ENCODE results near the gene TBKBP1.

The TBKBP1 gene, protein sequence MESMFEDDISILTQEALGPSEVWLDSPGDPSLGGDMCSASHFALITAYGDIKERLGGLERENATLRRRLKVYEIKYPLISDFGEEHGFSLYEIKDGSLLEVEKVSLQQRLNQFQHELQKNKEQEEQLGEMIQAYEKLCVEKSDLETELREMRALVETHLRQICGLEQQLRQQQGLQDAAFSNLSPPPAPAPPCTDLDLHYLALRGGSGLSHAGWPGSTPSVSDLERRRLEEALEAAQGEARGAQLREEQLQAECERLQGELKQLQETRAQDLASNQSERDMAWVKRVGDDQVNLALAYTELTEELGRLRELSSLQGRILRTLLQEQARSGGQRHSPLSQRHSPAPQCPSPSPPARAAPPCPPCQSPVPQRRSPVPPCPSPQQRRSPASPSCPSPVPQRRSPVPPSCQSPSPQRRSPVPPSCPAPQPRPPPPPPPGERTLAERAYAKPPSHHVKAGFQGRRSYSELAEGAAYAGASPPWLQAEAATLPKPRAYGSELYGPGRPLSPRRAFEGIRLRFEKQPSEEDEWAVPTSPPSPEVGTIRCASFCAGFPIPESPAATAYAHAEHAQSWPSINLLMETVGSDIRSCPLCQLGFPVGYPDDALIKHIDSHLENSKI

DNA sequence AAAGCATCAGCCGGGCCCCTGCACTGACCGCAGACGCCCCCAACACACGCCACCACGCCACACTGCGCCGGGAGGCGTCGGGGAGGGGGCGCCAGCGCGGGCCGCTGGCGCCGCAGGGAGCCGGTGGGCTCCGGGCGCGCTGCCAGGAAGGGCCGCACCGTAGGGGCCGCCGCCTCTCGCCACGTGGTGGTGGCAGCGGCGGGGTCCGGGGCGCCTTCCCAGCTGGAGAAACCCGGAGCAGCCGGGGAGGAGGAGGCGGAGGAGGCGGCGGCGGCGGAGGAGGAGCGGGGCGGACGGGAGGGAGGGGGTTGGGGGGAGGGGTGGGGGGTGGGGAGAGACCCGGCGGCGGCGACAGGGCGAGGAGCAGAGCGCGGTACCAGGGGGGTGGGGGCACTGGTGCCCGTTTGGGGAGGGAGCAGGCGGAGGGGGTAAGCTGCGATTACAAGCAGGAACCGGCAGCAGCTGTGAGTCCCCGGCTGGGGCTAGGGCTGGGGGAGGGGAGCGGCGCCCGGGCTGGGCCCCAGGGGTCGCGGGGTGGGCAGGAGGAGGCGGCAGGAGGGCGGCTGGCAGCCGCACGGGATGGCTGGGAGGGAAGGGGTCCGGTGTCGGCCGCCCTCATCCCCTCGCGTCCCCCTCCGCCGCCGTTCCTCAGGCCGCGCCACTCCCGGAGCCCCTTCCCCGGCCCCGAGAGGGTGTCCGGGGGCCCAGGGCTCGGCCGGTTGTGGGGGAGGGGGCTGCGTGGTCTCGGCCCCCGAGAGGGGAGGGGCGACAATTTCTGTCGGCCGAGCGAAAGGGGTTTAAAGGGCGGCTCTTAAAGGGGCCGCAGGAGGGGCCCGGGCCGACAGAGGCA is at the start of gene TBKBP1:
Gene TBKBP1 (plus strand): TSS at position 431 of the 850 bp plus-strand sequence. CDS start 1,952 bp downstream, outside the sequence.
- peak; percentile 64 for DNase-seq

DNA sequence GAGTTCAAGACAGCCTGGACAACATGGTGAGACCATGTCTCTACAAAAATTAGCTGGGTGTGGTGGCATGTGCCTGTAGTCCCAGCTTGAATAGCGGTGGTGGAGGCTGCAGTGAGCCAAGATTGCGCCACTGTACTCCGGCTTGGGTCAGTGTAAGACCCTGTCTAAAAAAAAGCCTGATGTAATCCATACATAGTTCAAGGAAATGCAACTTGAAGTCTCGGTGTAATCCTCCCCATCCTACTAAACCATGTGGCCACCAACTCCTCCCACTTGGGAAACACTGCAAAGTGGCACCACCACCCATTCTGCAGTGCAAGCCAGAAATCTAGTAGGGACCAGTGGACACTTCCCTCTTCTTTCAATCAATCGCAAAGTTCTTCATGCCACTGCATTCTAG is 49.6 kb upstream of the TBKBP1 start:
- no peak for DNase-seq

DNA sequence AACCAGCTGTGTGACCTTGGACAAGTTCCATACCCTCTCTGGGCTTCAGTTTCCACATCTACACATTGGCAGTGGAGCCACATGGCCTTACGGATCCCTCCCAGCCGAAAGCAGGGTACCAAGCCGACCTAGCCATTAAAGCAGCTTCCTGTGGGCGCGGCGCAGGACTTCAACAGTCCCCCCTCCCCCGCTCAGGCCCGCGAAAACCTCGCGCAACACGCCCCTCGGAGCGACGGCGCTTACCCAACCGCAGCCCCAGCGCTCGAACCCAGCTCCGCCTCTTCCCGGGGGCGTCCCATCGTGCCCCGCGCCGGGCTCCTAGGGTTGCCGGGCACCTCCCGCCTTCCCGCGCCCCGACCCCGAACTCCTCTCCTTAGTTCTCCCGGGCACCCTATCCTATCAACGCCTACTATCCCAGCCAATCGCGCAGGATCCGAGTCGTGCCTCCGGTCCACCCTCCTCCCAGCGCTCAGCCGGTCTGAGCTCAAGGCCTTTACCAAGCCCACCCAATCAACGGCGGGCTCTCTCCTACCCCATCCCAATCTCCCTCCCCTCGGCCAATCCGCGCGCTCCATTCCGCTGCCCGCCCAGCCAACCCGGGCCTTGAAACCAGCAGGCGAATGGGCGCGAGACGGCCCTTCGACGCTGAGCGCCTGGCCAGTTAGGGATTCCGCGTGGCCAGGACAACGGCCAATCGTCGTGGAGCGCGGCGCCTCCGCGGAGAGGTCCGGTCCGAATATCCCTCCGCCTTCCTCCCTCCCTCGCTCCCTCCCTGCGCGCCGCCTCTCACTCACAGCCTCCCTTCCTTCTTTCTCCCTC is 44.6 kb upstream of the TBKBP1 start, which contains the start of gene KPNB1:
Gene KPNB1 (plus strand): TSS at position 767 of the 819 bp plus-strand sequence. CDS start 326 bp downstream, outside the sequence.
- DNase-seq = peak; percentile 99

DNA sequence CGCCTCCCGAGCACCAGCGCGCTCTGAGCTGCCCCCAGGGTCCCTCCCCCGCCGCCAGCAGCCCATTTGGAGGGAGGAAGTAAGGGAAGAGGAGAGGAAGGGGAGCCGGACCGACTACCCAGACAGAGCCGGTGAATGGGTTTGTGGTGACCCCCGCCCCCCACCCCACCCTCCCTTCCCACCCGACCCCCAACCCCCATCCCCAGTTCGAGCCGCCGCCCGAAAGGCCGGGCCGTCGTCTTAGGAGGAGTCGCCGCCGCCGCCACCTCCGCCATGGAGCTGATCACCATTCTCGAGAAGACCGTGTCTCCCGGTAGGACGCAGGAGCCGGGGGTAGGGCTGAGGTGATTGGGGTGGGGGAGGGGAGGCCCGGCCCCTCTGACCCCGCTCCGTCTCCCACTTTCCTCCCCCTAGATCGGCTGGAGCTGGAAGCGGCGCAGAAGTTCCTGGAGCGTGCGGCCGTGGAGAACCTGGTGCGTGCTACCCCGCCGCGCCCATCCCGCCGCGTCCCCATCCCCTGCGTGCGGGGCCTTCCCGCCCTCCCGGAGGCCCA is 43.9 kb upstream of the TBKBP1 start:
- DNase-seq = peak; percentile 75

DNA sequence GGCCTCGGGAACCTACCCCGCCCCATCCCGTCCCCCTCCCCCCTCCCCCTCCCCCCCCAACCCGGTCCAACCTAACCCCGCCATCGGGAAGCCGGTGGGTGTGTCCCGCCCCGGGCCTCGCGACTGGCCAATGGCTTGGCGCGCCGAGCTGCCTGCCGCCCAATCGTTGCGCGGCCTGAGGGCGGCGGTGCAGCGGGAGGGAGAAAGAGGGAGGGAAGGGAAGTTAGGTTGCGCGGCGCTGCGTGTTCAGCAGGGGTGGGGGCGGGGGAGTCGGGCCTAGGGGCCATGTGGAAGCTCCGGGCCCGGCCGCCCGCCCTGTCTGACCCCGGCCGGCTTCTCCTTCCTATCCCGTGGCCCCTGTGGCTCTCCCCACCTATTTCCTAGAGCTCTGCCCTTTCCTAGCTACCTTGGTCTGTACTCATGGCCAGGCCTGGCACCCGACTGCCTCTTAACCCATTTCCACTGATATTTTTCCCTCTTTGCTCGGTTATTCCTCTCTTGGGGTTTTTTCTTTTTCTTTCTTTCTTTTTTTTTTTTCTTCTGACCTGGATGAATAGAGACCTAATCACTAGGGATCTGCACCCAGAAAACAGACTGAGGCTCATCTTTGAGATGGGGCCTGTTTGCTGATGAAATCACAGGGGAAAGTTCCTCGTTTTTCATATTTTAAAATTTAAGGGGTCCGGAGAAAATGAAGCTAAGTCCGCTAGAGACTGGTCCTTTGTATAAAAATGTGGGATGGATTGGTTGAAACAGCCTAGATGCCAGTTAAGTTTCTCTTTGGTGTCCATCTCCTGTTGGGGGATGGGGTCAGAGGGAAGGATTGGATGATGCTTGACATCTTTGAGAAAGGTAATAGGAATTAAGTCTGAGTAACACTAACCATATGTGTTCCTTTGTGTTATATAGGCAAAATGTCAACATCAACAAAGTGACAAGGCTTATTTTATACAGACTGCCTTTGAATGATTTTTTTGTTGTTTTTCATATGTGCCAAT is 43.1 kb upstream of the TBKBP1 start:
- peak; percentile 96 for DNase-seq

DNA sequence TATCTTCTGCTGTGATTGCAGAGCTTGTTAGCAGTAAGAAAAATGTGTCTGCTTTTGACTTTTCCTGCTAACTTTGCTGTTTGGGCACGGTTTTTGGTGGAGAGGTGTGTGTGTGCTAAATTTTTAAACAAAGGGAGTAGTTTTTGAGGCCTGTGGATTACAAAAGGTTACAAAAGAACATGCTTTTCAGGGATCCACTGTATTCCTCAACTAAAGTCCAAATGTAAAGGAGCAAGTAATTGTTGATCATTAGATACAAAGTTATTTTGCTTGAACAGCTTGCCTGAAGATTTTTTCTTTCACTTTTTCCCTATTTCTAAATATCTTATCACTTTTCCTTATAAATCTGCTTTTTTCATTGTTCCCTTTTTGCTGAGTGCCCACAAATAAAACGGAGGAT is 42.3 kb upstream of the TBKBP1 start:
- no peak for DNase-seq

DNA sequence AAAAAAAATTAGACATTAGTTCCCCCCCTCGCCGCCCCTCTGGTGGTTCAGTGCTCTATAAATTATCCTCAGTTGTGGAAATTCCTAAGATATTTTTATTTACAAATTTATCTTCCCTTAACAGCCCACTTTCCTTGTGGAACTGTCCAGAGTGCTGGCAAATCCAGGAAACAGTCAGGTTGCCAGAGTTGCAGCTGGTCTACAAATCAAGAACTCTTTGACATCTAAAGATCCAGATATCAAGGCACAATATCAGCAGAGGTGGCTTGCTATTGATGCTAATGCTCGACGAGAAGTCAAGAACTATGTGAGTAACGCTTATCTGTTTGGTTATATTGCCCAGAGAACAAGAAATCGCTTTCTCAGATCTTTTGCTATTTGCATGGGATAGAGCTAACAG is 41.4 kb upstream of the TBKBP1 start:
- DNase-seq = no peak

DNA sequence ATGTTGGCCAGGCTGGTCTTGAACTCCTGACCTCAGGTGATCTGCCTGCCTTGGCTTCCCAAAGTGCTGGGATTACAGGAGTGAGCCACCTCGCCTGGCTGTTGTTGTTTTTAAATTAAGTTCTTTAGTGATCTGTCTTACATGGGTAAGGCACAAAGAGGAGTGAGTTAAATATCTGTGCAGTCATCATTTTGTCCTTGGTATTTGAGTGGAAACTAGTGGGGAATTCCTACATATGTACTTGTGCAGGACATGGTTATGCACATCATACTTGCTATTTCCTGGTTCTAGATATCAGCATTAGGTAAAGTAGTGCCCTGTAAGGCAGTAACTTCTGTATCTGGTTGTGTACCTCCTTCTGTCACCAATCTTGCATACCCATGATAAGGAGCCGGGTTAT is 40.5 kb upstream of the TBKBP1 start:
- DNase-seq = no peak

DNA sequence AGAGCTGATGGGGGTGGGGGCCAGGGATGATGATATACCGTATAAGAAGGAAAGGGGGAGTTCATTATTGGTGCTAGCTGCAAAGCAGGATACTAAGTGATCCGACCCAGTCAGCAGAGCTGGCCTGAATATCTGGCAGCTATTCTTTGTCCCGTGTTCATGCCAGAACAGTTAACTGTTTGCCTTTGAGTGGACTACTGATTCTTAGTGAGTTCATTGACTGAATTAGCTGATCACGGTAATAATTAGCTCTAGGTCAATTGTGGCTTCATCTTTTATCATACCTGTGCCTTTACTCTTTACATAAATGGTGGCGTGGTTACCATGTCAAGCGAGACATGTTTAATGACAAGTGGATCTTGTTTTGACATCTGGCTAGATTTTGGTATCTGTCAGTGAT is 39.0 kb upstream of the TBKBP1 start:
- no peak for DNase-seq

DNA sequence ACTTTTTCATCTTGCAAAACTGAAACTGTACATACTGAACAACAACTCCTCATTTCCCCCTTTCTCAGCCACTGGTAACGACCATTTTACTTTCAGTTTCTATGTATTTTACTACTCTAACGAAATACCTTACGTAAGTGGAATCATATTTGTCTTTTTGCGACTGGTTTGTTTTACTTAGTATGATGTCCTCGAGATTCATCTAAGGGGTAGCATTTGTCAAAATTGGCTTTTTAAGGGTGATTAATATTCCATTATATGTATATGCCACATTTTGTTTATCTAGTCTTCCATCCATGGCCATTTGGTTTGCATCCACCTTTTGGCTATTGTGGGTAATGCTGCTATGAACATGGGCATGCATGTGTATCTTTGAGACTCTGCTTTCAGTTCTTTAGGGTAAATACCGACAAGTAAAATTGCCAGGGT is 33.9 kb upstream of the TBKBP1 start:
- no peak for DNase-seq

DNA sequence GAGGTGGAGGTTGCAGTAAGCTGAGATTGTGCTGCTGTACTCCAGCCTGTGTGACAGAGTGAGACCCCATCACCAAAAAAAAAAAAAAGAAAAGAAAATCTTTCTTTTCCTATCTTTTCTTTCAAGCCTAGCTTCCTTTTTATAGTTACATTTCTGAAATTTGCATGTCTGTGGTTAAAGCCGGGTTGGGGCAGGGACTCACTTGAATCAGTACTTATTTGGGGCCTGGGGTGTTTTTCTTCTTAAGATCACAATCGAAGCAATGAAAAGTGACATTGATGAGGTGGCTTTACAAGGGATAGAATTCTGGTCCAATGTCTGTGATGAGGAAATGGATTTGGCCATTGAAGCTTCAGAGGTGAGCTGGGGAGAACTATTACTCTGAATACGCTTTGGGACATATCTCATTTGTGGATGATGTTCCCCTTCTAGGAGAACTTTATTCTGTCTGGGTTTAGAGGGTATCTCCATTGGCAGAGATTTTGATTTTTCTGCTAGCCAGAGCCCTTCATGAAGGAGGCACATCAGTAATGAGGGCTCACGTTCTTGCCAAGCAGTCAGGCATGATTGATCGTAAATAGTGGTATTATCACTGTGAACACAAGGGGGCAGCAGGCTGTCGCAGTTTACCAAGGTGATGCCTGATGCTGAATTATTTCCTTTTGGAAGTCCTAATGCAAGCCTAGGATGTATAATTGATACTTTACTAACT is 29.9 kb upstream of the TBKBP1 start:
- peak; percentile 29 for DNase-seq

DNA sequence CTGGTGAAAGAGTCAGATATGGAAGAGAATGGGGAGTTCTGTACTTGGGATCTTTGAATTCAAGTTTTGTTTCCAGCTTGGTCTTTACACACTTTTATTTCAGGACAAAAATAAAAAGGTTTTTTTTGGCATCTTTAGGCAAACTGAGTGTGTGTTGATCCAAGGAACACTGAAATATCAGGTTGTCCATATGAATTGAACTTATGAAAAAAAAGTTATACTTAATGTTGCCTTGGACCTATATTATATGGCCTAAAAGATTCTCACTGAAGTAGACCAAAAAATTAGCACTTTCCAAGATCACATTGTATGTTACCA is 29.4 kb upstream of the TBKBP1 start:
- no peak for DNase-seq

DNA sequence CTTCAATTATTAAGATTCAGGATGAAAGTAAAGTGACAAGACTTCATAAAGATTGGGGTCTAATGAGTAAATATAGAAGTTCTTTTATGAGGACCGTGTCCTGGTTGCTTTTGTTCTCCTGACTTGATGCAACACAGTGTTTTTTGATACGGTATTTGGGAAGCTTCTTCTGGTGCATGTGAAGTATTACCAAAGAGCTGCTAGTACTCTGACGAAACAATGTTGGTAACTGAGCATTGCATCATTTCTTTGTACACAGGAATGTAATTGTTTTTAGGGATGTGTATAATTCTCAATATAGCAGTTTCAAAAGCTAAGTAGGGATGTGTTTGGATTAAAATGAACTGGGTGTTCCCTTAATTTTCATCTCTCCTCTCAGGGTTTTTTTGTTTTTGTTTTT is 28.3 kb upstream of the TBKBP1 start:
- DNase-seq = no peak

DNA sequence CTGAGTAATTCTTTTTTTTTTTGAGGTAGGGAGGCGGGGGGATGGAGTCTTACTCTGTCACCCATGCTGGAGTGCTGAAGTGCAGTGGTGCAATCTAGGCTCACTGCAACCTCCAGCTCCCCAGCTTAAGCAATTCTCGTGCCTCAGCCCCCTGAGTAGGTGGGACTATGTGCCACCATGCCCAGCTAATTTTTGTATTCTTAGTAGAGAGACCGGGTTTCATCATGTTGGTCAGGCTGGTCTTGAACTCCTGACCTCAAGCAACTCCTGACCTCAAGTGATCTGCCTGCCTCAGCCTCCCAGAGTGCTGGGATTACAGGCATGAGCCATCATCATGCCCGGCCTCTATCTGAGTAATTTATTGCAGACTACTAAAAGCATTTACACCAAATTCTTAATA is 24.9 kb upstream of the TBKBP1 start:
- no peak for DNase-seq

DNA sequence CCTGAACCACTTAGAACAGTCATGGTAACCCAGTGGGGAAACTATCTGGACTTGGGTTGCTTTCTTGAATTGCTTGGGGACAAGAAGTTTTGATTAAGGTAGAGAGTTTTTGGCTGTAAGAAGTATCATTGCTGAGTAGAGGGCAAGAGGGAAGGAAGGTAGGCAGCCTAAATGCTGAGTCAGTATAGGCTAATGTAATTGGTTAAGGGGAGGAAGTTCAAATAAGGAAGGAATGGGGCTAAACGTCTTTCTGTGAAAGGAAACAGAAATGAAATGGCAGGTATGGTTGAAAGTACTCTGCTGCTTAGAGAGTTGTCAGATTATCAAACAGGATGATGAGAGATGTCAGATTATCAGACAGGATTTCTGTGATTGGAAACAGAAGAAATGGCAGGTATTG is 23.9 kb upstream of the TBKBP1 start:
- no peak for DNase-seq

DNA sequence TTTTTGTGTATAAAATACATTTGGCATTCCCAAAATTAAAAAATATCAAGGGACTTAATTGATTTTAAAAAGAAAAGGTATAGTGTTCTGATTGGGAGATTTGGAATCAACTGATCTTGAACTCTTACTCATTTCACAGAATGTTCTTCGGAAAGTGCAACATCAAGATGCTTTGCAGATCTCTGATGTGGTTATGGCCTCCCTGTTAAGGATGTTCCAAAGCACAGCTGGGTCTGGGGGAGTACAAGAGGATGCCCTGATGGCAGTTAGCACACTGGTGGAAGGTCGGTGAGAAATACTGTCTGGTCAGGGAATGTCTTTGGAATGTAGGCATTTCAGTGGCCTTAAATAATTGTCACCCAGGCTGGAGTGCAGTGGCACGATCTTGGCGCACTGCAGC is 19.5 kb upstream of the TBKBP1 start:
- DNase-seq = no peak

DNA sequence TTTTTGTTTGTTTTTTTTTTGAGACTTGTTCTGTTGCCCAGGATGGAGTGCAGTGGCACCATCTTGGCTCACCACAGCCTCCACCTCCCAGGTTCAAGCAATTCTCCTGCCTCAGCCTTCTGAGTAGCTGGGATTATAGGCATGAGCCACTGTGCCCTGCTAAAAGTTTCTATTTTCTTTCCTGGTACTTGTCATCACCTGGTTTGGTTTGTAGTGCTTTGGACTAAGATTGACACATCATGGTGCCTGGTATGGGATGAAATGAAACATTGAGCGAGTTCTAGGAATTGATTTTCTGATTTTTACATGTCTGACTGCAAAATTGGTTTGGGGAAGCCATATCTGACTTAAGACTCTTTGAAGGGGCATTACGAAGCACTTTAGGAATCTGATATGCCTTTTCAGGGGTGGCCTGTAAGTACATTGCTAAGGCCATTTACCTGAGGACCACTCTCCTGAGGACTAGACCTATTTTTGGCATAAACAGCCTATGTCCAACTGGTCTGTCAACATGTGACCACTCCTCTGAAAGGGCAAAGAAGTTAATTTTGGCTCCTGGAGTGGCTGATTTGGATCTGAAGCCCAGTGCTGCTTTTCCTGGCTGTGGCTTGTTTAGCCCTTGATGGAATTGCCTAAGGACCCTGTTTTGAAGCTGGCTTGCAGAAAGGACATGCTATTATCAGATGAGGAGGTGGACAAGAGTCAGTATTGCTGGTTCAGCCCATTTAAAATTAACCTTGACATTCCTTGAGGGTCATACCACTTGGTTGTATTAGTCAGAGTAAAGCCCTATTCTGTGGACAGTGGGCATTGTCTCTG is 18.4 kb upstream of the TBKBP1 start:
- no peak for DNase-seq

DNA sequence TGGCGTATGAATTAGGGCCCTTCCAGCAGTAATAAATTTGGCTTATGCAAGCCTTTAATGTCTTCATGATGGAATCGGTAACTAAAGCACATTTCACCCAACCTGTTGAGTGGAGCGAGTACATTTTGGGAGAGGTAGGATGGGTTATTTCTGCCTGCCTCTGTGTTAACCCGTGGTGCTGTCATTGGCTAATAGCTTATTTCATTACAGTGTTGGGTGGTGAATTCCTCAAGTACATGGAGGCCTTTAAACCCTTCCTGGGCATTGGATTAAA is 17.8 kb upstream of the TBKBP1 start:
- DNase-seq = no peak

DNA sequence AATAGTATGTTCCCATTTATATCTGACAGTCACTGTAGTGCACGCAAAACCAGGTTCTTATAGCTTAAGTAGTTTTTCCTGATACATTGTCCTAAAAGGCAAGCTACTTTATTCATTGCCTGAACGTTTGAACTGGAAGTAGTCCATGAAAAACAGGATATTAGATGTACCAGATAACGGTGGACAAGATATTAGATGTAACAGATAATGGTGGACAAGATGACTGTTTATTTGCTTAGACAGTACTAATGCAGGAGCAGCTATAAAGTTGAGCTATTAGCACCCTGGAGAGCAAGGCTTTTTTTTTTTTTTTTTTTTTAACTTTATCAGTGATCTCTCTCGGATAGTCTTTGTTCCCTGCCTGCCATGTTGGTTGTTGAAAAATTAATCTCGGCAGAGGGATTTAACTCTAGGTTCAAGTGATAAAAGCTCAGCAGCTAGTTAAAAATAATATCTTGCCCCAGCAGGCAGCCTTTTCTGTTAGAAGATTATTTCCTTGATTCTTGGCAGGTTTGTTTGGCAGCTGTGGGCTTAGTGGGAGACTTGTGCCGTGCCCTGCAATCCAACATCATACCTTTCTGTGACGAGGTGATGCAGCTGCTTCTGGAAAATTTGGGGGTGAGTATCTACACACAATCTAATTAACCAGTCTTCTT is 17.3 kb upstream of the TBKBP1 start:
- DNase-seq = no peak

All from stimulated activated naive CD4-positive, alpha-beta T cell treated with Interleukin-2 at 50 U/mL for 16 hours (primary cell).